HEK293 (cell line): ENCODE results near the gene NRF1.

Source experiments
- CTCF ChIA-PET: fragments of 350-600 bp; formaldehyde crosslinking; extraction: SDS; loops from one replicate; lab custom pipeline; 2021; ENCODE audit warnings: antibody characterized with exemption; lab: Yijun Ruan, JAX
- POLR2A ChIA-PET: fragments of 300-600 bp; formaldehyde crosslinking; extraction: SDS; loops from one replicate; lab custom pipeline; 2020; ENCODE audit warnings: antibody characterized with exemption, inconsistent platforms; lab: Yijun Ruan, JAX
- H3K27ac ChIP-seq: fragments of 200-500 bp; sonication (Bioruptor generic); 2 replicates; pipeline ENCODE4 v1.5.1; 2014; ENCODE audit warnings: low read depth, low read length, control low read depth, inconsistent platforms; ENCODE audit errors: extremely low read depth
- H3K36me3 ChIP-seq, 2 experiments: fragments of 200-500 bp in 1 of 2; sonication (Bioruptor generic) in 1 of 2; 1 replicate in 1 of 2; 2 replicates in 1 of 2; pipeline ENCODE4 v1.5.1; 2014 to 2017; ENCODE audit warnings: inconsistent platforms in 2 of 2, low read length in 2 of 2; ENCODE audit not compliant: control insufficient read depth in 2 of 2, insufficient read depth in 1 of 2
- H3K4me1 ChIP-seq: fragments of 200-500 bp; sonication (Bioruptor generic); 2 replicates; pipeline ENCODE4 v1.5.1; 2014; ENCODE audit warnings: mild to moderate bottlenecking, low read length, inconsistent platforms; ENCODE audit not compliant: control insufficient read depth, insufficient read depth
- H3K4me3 ChIP-seq: 2 replicates; pipeline ENCODE4 v1.5.1; 2011; ENCODE audit warnings: low read depth, mild to moderate bottlenecking, control low read depth, low read length, moderate library complexity
- H3K9me3 ChIP-seq: fragments of 200-500 bp; sonication (Bioruptor generic); 2 replicates; pipeline ENCODE4 v1.5.1; 2014; ENCODE audit warnings: low read depth, low read length, inconsistent platforms; ENCODE audit not compliant: control insufficient read depth, insufficient read depth
- HOXA7 ChIP-seq: sonication (generic); formaldehyde crosslinking; IDR thresholded peaks from 2 replicates; pipeline ENCODE4 v1.8.1; 2022; ENCODE audit warnings: missing genetic modification reagents, borderline replicate concordance
- MYNN ChIP-seq: fragments of 450-650 bp; formaldehyde crosslinking; IDR thresholded peaks from 2 replicates; pipeline ENCODE4 v1.5.1; 2016; ENCODE audit warnings: missing biosample characterization, missing genetic modification characterization, borderline replicate concordance
- OSR2 ChIP-seq: fragments of 450-650 bp; formaldehyde crosslinking; IDR thresholded peaks from 2 replicates; pipeline ENCODE4 v1.5.1; 2016; ENCODE audit warnings: missing biosample characterization, missing genetic modification characterization
- OVOL3 ChIP-seq: fragments of 450-650 bp; formaldehyde crosslinking; IDR thresholded peaks from 2 replicates; pipeline ENCODE4 v1.5.1; 2016; ENCODE audit warnings: missing biosample characterization, missing genetic modification characterization
- SP7 ChIP-seq: fragments of 450-650 bp; formaldehyde crosslinking; IDR thresholded peaks from 2 replicates; pipeline ENCODE4 v1.5.1; 2016; ENCODE audit warnings: missing biosample characterization, missing genetic modification characterization
- ZBTB21 ChIP-seq: fragments of 450-650 bp; formaldehyde crosslinking; IDR thresholded peaks from 2 replicates; pipeline ENCODE4 v1.5.1; 2017; ENCODE audit warnings: missing biosample characterization, missing genetic modification characterization
- ZBTB8A ChIP-seq: fragments of 450-650 bp; formaldehyde crosslinking; IDR thresholded peaks from 2 replicates; pipeline ENCODE4 v1.5.1; 2016; ENCODE audit warnings: missing biosample characterization, missing genetic modification characterization
- ZFP41 ChIP-seq: fragments of 450-650 bp; formaldehyde crosslinking; IDR thresholded peaks from 2 replicates; pipeline ENCODE4 v1.5.1; 2016; ENCODE audit warnings: missing biosample characterization, missing genetic modification characterization, borderline replicate concordance
- ZNF174 ChIP-seq: fragments of 450-650 bp; formaldehyde crosslinking; IDR thresholded peaks from 2 replicates; pipeline ENCODE4 v1.5.0; 2017; ENCODE audit warnings: missing biosample characterization, mild to moderate bottlenecking, missing genetic modification characterization
- ZNF416 ChIP-seq: fragments of 450-650 bp; formaldehyde crosslinking; IDR thresholded peaks from 2 replicates; pipeline ENCODE4 v1.5.1; 2016; ENCODE audit warnings: missing biosample characterization, missing genetic modification characterization
- ZNF426 ChIP-seq: fragments of 450-650 bp; formaldehyde crosslinking; IDR thresholded peaks from 2 replicates; pipeline ENCODE4 v1.5.1; 2017; ENCODE audit warnings: missing biosample characterization, missing genetic modification characterization, mild to moderate bottlenecking, inconsistent platforms, moderate library complexity
- ZNF518A ChIP-seq: fragments of 450-650 bp; formaldehyde crosslinking; conservative IDR thresholded peaks from 2 replicates; pipeline ENCODE4 v1.5.1; 2016; ENCODE audit warnings: low read depth, missing biosample characterization, missing genetic modification characterization
- ZNF555 ChIP-seq: fragments of 450-650 bp; formaldehyde crosslinking; conservative IDR thresholded peaks from 2 replicates; pipeline ENCODE4 v1.5.1; 2017; ENCODE audit warnings: missing biosample characterization, mild to moderate bottlenecking, missing genetic modification characterization, inconsistent platforms
- ZNF558 ChIP-seq: fragments of 450-650 bp; formaldehyde crosslinking; IDR thresholded peaks from 2 replicates; pipeline ENCODE4 v1.5.1; 2016; ENCODE audit warnings: missing biosample characterization, missing genetic modification characterization
- ZNF626 ChIP-seq: fragments of 450-650 bp; sonication (Bioruptor Pico); formaldehyde crosslinking; IDR thresholded peaks from 2 replicates; pipeline ENCODE4 v1.5.1; 2018; ENCODE audit warnings: missing biosample characterization, missing genetic modification characterization, inconsistent platforms
- ZNF791 ChIP-seq: fragments of 450-650 bp; formaldehyde crosslinking; IDR thresholded peaks from 2 replicates; pipeline ENCODE4 v1.5.1; 2016; ENCODE audit warnings: missing biosample characterization, missing genetic modification characterization
- ZSCAN23 ChIP-seq: fragments of 450-650 bp; formaldehyde crosslinking; IDR thresholded peaks from 2 replicates; pipeline ENCODE4 v1.5.1; 2016; ENCODE audit warnings: missing biosample characterization, missing genetic modification characterization
- TF ChIP-seq, protein P1 (sequence below): fragments of 450-650 bp; formaldehyde crosslinking; IDR thresholded peaks from 2 replicates; pipeline ENCODE4 v1.5.1; 2016; ENCODE audit warnings: missing biosample characterization, missing genetic modification characterization
- TF ChIP-seq, protein P2 (sequence below): fragments of 450-650 bp; formaldehyde crosslinking; IDR thresholded peaks from 2 replicates; pipeline ENCODE4 v1.5.1; 2016; ENCODE audit warnings: missing biosample characterization, missing genetic modification characterization
- TF ChIP-seq, protein P3 (sequence below): fragments of 450-650 bp; formaldehyde crosslinking; IDR thresholded peaks from 2 replicates; pipeline ENCODE4 v1.5.1; 2016; ENCODE audit warnings: missing biosample characterization, missing genetic modification characterization

Gene NRF1

DNA sequence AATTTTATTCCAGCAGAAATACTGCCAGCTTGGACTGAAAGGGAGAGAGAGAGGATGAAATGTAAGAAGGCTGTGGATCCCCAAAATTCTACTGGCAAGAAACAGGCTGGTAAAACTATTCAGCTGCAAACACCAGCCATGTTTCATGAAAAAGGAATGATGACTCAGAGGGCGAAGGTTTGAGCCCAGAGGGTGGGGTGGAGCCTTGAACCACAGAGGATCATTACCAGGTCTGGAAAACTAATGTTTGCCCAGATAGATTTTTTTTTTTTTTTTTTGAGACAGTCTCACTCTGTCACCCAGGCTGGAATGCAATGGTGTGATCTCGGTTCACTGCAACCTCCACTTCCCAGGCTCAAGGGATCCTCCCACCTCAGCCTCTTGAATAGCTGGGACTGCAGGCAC, 41.7 kb upstream of the NRF1 start:
- CTCF ChIA-PET: interaction anchor here (0.6 to 1.3 kb wide), 3 partner anchors 13 to 80 kb away, joined by 3 to 4 read pairs (median 4); no protein-coding TSS in a partner anchor
- POLR2A ChIA-PET: interaction anchor here (1.1 kb wide), 1 partner anchor 13 kb away, joined by 3 read pairs; no protein-coding TSS in a partner anchor

DNA sequence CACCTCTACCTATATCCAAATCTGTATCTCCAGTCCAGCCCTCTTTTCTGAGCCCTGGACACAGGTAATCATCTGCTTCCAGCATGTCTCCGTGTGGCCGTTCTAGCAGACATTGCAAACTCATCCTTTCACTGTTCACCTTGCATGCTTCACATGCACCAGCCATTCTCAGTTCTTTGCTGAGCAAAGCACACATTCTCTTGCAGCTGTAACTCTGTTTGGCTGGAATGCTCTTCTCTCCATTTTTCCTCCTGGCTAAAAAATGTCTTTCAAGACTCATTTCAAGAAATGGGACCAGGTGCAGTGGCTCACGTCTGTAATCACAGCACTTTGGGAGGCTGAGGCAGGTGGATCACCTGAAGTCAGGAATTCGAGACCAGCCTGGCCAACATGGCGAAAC, 40.3 kb upstream of the NRF1 start:
- POLR2A ChIA-PET: no interaction called here
- no peaks in the 10 kb centered on the region for H3K36me3 ChIP-seq
- H3K9me3 ChIP-seq: no peaks in the 10 kb centered on the region
- CTCF ChIA-PET: no interaction called here
- H3K4me1 ChIP-seq: no peaks in the 10 kb centered on the region
- TF ChIP-seq ZNF416 (tag by site-specific recombination): no peak
- no peak for TF ChIP-seq ZNF558 (tag by site-specific recombination)
- no peak for TF ChIP-seq ZSCAN23 (tag by site-specific recombination)
- no peak for TF ChIP-seq ZNF174
- TF ChIP-seq ZBTB21 (tag by site-specific recombination): no peak
- TF ChIP-seq HOXA7: no peak
- no peak for TF ChIP-seq MYNN
- TF ChIP-seq, protein P1, sequence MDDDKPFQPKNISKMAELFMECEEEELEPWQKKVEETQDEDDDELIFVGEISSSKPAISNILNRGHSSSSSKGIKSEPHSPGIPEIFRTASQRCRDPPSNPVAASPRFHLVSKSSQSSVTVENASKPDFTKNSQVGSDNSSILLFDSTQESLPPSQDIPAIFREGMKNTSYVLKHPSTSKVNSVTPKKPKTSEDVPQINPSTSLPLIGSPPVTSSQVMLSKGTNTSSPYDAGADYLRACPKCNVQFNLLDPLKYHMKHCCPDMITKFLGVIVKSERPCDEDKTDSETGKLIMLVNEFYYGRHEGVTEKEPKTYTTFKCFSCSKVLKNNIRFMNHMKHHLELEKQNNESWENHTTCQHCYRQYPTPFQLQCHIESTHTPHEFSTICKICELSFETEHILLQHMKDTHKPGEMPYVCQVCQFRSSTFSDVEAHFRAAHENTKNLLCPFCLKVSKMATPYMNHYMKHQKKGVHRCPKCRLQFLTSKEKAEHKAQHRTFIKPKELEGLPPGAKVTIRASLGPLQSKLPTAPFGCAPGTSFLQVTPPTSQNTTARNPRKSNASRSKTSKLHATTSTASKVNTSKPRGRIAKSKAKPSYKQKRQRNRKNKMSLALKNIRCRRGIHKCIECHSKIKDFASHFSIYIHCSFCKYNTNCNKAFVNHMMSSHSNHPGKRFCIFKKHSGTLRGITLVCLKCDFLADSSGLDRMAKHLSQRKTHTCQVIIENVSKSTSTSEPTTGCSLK: no peak
- no peak for TF ChIP-seq ZNF791 (tag by site-specific recombination)
- no peak for TF ChIP-seq ZFP41 (tag by site-specific recombination)
- TF ChIP-seq, protein P2, sequence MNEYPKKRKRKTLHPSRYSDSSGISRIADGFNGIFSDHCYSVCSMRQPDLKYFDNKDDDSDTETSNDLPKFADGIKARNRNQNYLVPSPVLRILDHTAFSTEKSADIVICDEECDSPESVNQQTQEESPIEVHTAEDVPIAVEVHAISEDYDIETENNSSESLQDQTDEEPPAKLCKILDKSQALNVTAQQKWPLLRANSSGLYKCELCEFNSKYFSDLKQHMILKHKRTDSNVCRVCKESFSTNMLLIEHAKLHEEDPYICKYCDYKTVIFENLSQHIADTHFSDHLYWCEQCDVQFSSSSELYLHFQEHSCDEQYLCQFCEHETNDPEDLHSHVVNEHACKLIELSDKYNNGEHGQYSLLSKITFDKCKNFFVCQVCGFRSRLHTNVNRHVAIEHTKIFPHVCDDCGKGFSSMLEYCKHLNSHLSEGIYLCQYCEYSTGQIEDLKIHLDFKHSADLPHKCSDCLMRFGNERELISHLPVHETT (tag by site-specific recombination): no peak
- no peak overlapping the region for H3K4me3 ChIP-seq
- no peak overlapping the region for H3K27ac ChIP-seq

More for the DNA sequence above, 41.7 kb upstream of the NRF1 start:
- Histone ChIP-seq H3K4me1 (no peaks in the 10 kb centered on the region), H3K4me3 (no peak overlapping the region), H3K27ac (no peak overlapping the region), H3K9me3 (no peaks in the 10 kb centered on the region), H3K36me3 (no peaks in the 10 kb centered on the region)
- TF ChIP-seq, protein P3, sequence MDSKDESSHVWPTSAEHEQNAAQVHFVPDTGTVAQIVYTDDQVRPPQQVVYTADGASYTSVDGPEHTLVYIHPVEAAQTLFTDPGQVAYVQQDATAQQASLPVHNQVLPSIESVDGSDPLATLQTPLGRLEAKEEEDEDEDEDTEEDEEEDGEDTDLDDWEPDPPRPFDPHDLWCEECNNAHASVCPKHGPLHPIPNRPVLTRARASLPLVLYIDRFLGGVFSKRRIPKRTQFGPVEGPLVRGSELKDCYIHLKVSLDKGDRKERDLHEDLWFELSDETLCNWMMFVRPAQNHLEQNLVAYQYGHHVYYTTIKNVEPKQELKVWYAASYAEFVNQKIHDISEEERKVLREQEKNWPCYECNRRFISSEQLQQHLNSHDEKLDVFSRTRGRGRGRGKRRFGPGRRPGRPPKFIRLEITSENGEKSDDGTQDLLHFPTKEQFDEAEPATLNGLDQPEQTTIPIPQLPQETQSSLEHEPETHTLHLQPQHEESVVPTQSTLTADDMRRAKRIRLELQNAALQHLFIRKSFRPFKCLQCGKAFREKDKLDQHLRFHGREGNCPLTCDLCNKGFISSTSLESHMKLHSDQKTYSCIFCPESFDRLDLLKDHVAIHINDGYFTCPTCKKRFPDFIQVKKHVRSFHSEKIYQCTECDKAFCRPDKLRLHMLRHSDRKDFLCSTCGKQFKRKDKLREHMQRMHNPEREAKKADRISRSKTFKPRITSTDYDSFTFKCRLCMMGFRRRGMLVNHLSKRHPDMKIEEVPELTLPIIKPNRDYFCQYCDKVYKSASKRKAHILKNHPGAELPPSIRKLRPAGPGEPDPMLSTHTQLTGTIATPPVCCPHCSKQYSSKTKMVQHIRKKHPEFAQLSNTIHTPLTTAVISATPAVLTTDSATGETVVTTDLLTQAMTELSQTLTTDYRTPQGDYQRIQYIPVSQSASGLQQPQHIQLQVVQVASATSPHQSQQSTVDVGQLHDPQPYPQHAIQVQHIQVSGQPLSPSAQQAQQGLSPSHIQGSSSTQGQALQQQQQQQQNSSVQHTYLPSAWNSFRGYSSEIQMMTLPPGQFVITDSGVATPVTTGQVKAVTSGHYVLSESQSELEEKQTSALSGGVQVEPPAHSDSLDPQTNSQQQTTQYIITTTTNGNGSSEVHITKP: 0 out of 2 replicates have a peak, but pooled peaks have one; percentile 25
- no peak for TF ChIP-seq OVOL3 (tag by site-specific recombination)
- peak; percentile 36; the same call in 1 of the 2 replicates for TF ChIP-seq SP7 (tag by site-specific recombination)

DNA sequence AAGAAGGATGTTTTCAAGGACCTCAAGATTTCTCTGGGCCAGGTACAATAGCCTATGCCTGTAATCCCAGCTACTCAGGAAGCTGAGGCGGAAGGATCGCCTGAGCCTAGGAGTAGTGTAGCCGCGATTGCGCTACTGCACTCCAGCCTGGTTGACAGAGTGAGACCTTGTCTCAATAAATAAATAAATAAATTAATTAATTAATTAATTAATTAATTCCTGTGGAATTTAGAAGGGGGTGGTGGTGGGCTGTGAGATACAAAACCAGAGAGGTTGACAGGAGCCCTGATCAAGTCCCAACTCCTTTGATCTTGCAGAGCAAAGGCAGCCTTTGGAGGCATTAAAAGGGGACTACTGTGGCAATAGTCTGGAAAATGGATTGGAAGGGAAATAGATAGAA, 39.3 kb upstream of the NRF1 start:
- H3K27ac ChIP-seq: no peak overlapping the region
- H3K4me3 ChIP-seq: no peak overlapping the region
- CTCF ChIA-PET: no interaction called here
- POLR2A ChIA-PET: no interaction called here
- no peaks in the 10 kb centered on the region for H3K36me3 ChIP-seq
- no peaks in the 10 kb centered on the region for H3K9me3 ChIP-seq
- no peaks in the 10 kb centered on the region for H3K4me1 ChIP-seq
- TF ChIP-seq ZNF555 (tag by site-specific recombination) (peak; percentile 19; the same call in 1 of the 2 replicates), ZSCAN23 (tag by site-specific recombination) (no peak), ZNF626 (tag by site-specific recombination) (no peak), ZNF426 (peak; percentile 41), ZBTB8A (tag by site-specific recombination) (0 out of 2 replicates have a peak, but pooled peaks have one; percentile 14), ZNF518A (tag by site-specific recombination) (peak; percentile 57; the same call in 1 of the 2 replicates), OSR2 (tag by site-specific recombination) (no peak)
